HG02885 (cell line): ENCODE data around the gene MYO9B.

Source experiments
- ATAC-seq: cut with Tn5 transposase; IDR thresholded peaks from one replicate; pipeline ENCODE4 v1.9.1; 2021; ENCODE audit warnings: mild to moderate bottlenecking; ENCODE audit not compliant: unreplicated experiment, poor library complexity

The MYO9B gene

GRCh38 chr19:17109962-17110598 lies 34.5 kb downstream of the MYO9B start:
- peak; percentile 59 for ATAC-seq

- no peak for ATAC-seq
Observed at GRCh38 chr19:17110599-17110966, 35.0 kb downstream of the MYO9B start.

DNA sequence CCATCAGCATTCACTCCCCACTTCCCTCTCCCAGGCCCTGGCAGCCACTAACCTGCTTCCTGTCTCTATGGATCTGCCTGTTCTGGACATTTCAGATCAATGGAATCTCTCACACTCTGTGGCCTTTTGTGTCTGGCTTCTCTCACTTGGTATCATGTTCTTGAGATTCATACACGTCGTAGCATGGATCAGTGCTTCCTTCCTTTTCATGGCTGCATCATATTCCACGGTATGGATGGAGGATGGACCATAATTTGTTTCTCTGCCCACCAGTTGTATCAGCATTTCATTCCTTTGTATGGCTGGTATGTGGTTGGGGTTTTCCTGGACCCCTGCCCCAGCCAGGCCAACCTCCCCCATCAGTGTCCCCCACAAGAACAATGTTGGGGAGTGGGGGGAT lies 36.2 kb downstream of the MYO9B start:
- no peak for ATAC-seq

DNA sequence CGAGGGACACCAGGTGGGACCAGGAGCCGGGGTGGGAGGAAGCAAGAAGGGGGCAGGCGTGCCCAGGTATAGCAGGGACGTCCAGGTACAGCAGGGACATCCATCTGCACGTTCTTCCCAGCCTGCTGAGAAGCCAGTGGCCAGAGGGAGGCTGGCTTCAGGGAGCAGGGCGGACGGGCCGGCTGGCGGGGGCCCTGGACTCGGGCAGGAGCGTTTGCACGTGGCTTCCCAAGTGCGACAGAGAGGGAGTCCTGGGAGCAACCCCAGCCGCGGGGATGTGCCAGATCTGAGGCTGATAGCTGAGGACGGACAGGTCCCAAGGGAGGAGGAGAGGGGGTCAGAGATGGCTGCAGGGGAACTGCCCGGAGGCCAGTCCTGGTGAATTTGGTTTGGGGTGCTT lies 36.7 kb downstream of the MYO9B start:
- no peak for ATAC-seq

DNA sequence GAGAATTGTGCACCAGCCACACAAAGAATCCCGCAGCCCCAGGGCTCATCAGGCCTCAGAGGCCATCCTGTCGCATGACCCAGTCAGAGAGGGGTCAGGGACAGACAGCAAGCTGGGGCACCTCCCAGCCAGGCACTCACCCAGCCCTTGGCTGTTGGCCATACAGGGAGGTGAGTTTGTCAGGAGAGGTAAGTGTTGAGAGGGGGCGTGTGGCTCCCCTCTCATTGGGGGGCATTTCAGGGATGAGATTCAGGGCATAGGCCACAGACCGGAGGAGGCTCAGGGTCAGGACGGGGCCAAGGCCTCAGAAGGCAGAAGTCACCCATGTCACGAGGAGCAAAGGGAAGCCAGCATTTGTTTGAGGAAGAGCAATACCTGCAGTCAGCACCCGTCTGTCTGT lies 37.1 kb downstream of the MYO9B start:
- ATAC-seq, result no peak

- no peak for ATAC-seq
Observed at GRCh38 chr19:17113127-17113785, 37.7 kb downstream of the MYO9B start.

DNA sequence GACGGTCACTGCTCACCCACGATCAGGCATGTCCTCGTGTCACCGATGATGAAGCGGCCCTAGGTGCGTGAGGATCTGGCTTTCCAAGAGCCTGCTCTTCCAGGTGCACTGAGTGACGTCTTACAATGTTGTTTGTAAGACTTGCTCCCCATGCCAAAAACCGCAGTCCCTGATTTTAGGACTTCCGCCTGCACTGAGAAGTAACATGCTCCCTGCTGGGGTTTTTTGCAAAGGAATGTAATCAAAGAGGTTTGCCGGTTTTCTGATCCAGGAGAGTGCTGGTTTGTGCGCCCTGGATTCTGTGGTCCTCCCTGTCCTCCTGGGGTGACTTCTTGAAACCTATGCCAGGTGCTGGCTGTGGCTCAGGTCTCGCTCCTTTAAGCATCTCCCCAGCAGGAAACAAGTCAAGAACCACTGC lies 38.8 kb downstream of the MYO9B start:
- ATAC-seq, result no peak

DNA sequence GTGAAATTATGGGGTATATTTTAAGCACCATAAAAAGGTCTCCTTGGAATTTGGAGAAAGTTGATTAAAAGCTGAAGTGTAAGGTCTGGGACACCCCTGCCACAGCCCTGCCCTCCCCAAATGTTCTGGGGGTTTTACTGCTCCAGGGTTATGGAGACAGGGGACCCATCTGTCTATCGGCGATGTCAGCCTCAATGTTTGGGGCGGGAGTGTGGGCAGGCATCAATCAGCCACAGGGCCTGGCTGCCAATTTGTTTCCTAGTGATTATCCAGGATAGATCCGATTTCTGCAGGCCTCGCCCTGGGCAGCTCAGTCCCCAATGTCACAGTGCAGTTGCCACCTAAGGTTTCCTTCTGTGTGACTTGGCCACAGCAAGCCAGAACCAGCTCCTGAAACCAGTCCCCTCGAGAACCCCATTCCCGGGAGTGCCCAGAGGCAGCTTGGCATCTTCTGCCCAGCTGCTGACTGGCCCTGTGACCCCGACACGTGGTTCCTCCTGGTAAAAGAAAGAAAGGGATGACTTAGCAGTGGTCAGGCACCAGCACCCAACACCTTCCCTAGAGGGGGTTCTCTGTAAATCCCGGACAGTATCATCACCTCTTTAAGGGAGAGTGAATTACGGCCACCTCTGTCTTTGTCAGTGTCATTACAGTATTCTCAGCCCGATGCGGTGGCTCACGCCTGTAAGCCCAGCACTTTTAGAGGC lies 41.6 kb downstream of the MYO9B start:
- no peak for ATAC-seq

DNA sequence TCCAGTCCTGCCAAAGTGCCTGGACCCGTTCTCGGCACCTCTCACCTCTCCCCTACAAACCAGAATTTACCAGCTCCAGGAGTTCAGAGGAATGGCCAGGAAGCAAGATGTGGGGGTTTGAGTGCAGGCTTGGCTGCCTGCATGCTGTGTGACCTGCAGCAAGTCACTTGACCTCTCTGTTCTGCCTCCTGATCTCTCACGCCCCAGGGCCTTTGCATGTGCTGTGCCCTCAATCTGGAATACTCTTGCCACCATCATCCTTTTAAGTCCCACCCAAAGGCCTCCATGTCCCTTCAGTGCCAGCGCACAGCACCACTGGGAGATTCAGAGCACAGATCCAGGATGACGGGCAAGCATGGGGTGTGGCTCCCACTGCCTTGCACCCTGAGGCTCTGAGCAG lies 43.4 kb downstream of the MYO9B start:
- ATAC-seq, result no peak

- ATAC-seq, result no peak
Observed at GRCh38 chr19:17121736-17122293, 46.2 kb downstream of the MYO9B start.

DNA sequence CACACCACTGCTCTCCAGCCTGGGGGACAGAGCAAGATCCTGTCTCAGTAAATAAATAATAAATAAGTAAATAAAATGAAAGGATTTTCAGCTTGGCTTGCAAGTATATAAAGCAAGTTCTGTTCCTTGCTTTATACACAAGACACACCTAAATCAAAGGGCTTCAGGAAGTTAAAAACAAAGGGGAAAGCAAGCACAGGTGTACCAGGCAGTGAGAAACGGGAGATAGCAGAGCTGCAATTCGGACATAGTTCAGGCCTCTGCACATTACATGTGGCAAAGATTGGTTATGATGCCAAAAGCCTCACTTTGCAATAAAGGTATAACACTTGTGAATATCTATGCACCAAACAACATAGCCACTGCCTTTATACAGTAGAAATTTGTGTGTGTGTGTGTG lies 47.5 kb downstream of the MYO9B start:
- no peak for ATAC-seq

- ATAC-seq, result no peak
Observed at GRCh38 chr19:17124025-17124424, 48.4 kb downstream of the MYO9B start.

- ATAC-seq, result peak; percentile 70
Observed at GRCh38 chr19:17125062-17125727, 49.6 kb downstream of the MYO9B start.

DNA sequence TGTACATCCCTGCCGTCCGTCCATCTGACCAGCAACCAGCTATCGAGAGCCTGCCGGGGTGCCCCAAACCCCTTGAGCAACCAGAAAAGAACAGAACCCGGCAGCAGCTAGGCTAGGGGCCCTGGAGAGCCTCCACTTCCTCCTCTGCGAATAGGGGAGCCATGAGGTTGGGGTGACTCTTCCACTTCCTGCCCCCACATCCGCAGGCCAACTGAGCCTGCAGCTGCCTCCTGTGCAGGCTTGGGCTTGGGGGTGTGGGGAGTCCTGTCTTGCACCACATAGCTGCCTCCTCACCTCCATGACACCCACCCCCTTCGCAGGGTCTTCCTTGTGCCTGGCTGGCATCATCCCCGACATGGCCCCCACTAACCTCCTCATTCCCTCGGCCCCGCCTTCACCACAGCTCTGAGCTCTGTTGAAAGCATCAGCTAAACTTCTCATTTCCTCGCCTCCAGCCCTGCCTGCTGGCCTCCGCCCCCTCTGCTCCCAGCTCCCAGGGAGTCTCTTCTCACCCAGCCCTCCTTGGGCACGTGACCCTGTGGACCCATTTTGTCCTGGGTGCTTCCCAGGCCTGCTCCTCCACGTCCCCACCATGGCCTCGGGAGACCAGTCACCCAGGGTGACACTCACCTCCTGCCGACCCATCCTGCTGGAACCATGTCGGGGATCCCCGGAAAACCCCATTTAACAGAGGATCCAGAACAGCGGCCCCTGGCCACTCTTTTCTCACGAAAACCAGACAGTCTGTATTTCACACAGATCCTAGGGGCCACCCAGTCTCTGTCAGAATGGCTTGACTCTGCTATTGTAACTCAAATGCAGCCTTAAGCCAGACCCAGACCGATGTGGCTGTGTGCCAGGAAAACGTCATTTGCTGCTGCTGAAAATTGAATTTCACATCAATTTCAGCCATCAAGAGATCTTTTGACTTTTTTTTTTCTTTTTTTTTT lies 50.4 kb downstream of the MYO9B start:
- peak; percentile 71 for ATAC-seq

- no peak for ATAC-seq
Observed at GRCh38 chr19:17127671-17128070, 52.1 kb downstream of the MYO9B start.

GRCh38 chr19:17128403-17128802 lies 52.8 kb downstream of the MYO9B start:
- no peak for ATAC-seq

DNA sequence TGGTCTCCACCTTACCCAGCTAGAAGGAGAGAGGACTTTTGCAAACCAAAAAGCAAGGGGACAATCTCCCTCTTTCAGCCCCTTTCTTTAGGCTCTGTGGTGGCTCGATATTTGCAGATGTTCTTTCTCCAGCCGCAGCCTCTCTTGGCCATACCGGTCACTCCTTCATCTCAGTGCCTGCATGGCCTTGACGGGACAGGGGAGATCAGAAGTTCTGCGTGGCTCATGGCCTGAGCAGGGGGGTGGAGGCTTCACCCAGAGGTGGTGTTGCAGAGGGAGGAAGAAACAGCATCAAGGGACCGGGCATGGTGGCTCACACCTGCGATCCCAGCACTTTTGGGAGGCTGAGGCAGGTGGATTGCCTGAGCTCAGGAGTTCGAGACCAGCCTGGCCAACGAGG lies 53.2 kb downstream of the MYO9B start:
- ATAC-seq, result no peak

GRCh38 chr19:17129377-17129776 lies 53.8 kb downstream of the MYO9B start:
- no peak for ATAC-seq

DNA sequence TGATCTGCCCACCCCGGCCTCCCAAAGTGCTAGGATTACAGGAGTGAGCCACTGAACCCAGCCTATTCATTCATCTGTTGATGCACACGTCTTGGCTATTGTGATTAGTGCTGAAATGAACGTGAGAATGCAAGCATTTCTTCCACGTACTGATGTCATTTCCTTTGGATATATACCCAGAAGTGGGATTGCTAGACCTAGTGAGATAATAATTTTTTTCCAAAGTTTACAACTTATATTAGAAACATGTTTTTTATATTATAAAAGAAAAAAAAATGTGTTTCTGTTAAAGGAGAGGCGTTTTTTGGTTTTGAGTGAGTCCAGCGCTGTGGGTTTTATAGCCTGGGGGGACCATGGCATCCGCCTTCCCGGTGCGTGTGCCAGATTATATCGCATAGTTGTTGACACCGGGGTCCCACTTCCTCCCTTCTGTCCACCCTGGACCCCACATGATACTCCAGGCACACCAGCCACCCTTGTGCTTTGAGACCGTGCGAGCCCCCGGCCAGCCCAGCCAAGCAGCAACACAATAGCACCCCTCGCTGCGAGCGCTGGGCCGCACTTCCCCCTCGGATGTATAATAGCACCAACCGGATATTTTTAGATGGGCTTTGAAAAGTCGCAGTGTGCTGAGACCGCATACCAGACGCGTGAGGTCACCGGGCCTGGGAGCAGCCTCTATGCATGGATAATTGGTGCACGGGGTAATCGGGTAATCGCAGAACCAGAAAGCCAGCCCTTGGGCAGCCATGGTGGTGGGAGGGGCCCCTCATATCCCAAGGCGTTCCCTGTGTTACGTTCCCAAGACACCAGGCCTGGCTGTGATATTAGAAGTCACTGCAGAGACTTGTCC lies 59.6 kb downstream of the MYO9B start:
- ATAC-seq, result peak; percentile 61
